ENCODE data around the gene MRPL34. TPM values are rescaled to one million over a fixed set of nuclear protein-coding genes. Genes with fewer than 3 reads are reported as not detected.
A peak's percentile ranks its signal among the peaks of the same experiment; 100 is the strongest.
"Not testable (repeated sequence)": the region's sequence is repeated elsewhere in the genome, so short reads cannot be mapped to it uniquely, and the experiment has no call there.

MRPL34 gene
- total RNA-seq, 1 experiment from 2014 or later: 191 TPM

DNA sequence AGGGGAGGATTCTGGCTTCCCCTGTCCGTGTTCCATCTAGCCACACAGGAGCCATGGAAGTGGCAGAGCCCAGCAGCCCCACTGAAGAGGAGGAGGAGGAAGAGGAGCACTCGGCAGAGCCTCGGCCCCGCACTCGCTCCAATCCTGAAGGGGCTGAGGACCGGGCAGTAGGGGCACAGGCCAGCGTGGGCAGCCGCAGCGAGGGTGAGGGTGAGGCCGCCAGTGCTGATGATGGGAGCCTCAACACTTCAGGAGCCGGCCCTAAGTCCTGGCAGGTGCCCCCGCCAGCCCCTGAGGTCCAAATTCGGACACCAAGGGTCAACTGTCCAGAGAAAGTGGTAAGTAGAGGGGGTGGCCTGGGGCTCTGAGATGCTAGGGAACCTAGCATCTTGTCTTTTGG is 36.9 kb upstream of the MRPL34 start:
- intact Hi-C loops (cut with micrococcal nuclease): no loop called here
- Histone ChIP-seq H3K9me3 (ENCODE audit: low read length) (no peaks in the 10 kb centered on the region), H3K27me3 (ENCODE audit: low read length) (no peaks in the 10 kb centered on the region), H3K4me1 (ENCODE audit: insufficient read depth, low read length) (peaks cover 7% of the 10 kb centered on the region), H3K79me2 (ENCODE audit: low read length) (peaks cover 17% of the 10 kb centered on the region), H3K9ac (ENCODE audit: low read length) (no peak overlapping the region), H3F3A (ENCODE audit: low read length, unreplicated experiment) (no peaks in the 10 kb centered on the region), H3K9me2 (replicated peaks; ENCODE audit: low read length) (no peaks in the 10 kb centered on the region), H2AFZ (ENCODE audit: low read length) (no peak overlapping the region), H3K27ac (ENCODE audit: low read length) (no peak overlapping the region), H4K20me1 (ENCODE audit: low read length) (no peaks in the 10 kb centered on the region), H3K36me3 (ENCODE audit: low read depth, low read length) (peaks cover 16% of the 10 kb centered on the region), H3K4me3 (ENCODE audit: low read length) (peak overlapping the region; percentile 97; the same call in 1 of the 2 replicates), H3K4me2 (ENCODE audit: low read length) (peak overlapping the region; percentile 99)
- ChIA-PET POLR2A (ENCODE audit: unreplicated experiment) (no interaction called here), CTCF (no interaction called here)
- TF ChIP-seq, protein P1, sequence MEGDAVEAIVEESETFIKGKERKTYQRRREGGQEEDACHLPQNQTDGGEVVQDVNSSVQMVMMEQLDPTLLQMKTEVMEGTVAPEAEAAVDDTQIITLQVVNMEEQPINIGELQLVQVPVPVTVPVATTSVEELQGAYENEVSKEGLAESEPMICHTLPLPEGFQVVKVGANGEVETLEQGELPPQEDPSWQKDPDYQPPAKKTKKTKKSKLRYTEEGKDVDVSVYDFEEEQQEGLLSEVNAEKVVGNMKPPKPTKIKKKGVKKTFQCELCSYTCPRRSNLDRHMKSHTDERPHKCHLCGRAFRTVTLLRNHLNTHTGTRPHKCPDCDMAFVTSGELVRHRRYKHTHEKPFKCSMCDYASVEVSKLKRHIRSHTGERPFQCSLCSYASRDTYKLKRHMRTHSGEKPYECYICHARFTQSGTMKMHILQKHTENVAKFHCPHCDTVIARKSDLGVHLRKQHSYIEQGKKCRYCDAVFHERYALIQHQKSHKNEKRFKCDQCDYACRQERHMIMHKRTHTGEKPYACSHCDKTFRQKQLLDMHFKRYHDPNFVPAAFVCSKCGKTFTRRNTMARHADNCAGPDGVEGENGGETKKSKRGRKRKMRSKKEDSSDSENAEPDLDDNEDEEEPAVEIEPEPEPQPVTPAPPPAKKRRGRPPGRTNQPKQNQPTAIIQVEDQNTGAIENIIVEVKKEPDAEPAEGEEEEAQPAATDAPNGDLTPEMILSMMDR (conservative IDR thresholded peaks at IDR 0.05; ENCODE audit: low read depth, low read length): no peak
- TF ChIP-seq EZH2 (IDR thresholded peaks at IDR 0.05; ENCODE audit: low read length, unreplicated experiment) (no peak), EZH2phosphoT487 (IDR thresholded peaks at IDR 0.05; ENCODE audit: borderline replicate concordance, low read length) (no peak)
- BruUV-seq (replicated peaks): no TSS peak
- DNase-seq: no peak
- ATAC-seq: no peak

DNA sequence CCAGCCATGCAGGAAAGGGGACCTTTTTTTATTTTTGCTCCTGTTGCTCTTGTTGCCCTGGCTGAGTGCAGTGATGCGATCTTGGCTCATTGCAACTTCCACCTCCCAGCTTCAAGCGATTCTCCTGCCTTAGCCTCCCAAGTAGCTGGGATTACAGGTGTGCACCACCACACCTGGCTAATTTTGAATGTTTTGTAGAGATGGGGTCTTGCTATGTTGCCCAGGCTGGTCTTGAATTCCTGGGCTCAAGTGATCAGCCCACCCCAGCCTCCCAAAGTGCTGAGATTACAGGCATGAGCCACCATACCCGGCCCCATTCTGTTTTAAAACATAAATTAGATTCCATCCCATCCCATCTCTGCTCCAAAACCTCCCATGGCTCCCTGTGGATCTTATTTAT is 30.8 kb upstream of the MRPL34 start:
- H3K27ac ChIP-seq (ENCODE audit: low read length); ATAC-seq; H3K4me2 ChIP-seq (ENCODE audit: low read length); H3F3A ChIP-seq (ENCODE audit: low read length, unreplicated experiment); intact Hi-C loops (cut with micrococcal nuclease); BruUV-seq (replicated peaks); H4K20me1 ChIP-seq (ENCODE audit: low read length); H3K79me2 ChIP-seq (ENCODE audit: low read length); H2AFZ ChIP-seq (ENCODE audit: low read length); H3K9me3 ChIP-seq (ENCODE audit: low read length); H3K4me3 ChIP-seq (ENCODE audit: low read length); POLR2A ChIA-PET (ENCODE audit: unreplicated experiment); H3K9me2 ChIP-seq (replicated peaks; ENCODE audit: low read length); H3K9ac ChIP-seq (ENCODE audit: low read length); CTCF ChIA-PET; H3K4me1 ChIP-seq (ENCODE audit: insufficient read depth, low read length); H3K27me3 ChIP-seq (ENCODE audit: low read length); DNase-seq: not testable (repeated sequence)
- peaks cover 40% of the 10 kb centered on the region for H3K36me3 ChIP-seq (ENCODE audit: low read depth, low read length)

DNA sequence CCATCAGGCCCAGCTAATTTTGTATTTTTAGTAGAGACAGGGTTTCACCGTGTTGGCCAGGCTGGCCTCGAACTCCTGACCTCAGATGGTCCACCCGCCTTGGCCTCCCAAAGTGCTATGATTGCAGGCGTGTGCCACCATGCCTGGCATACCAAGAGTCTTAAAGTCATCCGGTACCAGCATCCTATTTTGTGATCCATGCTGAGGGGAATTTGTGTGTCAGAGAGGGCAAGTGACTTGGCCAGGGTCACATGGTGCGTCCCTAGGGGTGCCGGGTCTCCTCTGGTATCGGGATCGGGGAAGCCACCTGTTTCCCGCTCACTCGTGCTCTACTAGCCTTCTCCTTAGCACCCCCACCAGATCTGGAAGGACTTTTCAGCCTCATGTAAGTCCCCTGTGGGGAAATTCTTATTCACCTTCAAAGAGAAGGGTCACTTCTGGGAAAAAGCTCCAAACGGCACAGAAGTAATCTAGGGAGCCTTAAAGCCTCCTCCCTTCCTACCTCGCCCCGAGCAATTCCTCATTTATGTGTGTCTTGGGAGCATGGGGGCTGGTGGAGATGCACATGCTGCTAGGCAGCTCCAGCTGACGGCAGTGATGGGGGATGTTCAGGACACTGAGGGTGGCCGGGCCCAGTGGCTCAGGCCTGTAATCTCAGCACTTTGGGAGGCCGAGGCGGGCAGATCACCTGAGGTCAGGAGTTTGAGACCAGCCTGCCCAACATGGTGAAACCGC is 30.1 kb upstream of the MRPL34 start:
- Histone ChIP-seq H3K79me2 (ENCODE audit: low read length) (no peaks in the 10 kb centered on the region), H4K20me1 (ENCODE audit: low read length) (no peaks in the 10 kb centered on the region), H3K27me3 (ENCODE audit: low read length) (no peaks in the 10 kb centered on the region), H3F3A (ENCODE audit: low read length, unreplicated experiment) (no peaks in the 10 kb centered on the region), H3K27ac (ENCODE audit: low read length) (no peak overlapping the region), H3K4me1 (ENCODE audit: insufficient read depth, low read length) (no peaks in the 10 kb centered on the region), H3K9me2 (replicated peaks; ENCODE audit: low read length) (no peaks in the 10 kb centered on the region), H3K9ac (ENCODE audit: low read length) (no peak overlapping the region), H3K4me3 (ENCODE audit: low read length) (no peak overlapping the region), H3K9me3 (ENCODE audit: low read length) (no peaks in the 10 kb centered on the region), H3K4me2 (ENCODE audit: low read length) (no peak overlapping the region), H2AFZ (ENCODE audit: low read length) (no peak overlapping the region), H3K36me3 (ENCODE audit: low read depth, low read length) (peaks cover 38% of the 10 kb centered on the region)
- ATAC-seq (no peak), DNase-seq (no peak)
- POLR2A ChIA-PET (ENCODE audit: unreplicated experiment): no interaction called here
- CTCF ChIA-PET: no interaction called here
- TF ChIP-seq, protein P1 (conservative IDR thresholded peaks at IDR 0.05; ENCODE audit: low read depth, low read length): no peak
- TF ChIP-seq EZH2 (IDR thresholded peaks at IDR 0.05; ENCODE audit: low read length, unreplicated experiment): no peak
- no peak for TF ChIP-seq EZH2phosphoT487 (IDR thresholded peaks at IDR 0.05; ENCODE audit: borderline replicate concordance, low read length)
- intact Hi-C loops (cut with micrococcal nuclease): no loop called here
- BruUV-seq (replicated peaks): no TSS peak
